HG03159 (cell line): ENCODE measurements around the gene PTPRG.
"Not testable (repeated sequence)": the region's sequence is repeated elsewhere in the genome, so short reads cannot be mapped to it uniquely, and the experiment has no call there.

Experiments
- ATAC-seq: cut with Tn5 transposase; IDR thresholded peaks from one replicate; pipeline ENCODE4 v1.9.1; 2021; ENCODE audit warnings: mild to moderate bottlenecking, moderate library complexity; ENCODE audit not compliant: unreplicated experiment

PTPRG gene

GRCh38 chr3:61813636-61814035 is 252.3 kb downstream of the PTPRG start:
- ATAC-seq: no peak

DNA sequence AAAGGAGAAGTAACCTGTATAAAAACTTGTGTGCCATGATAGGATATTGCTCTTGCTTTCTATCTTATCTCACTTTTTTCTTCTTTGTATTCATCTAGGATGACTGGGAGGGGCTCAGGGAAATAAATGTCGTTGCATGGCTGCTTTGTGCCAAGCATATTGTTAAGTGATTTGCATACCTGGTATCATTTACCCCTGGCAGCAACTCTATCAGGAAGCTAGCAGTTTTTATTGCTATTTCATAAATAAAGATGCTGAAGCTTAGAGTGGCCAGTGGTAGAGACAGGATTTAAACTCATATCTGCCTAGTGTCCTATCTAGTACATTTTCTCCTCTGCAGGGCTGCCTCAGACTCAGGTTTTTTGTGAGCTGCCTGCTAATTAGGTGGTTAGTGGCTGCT is 253.3 kb downstream of the PTPRG start:
- no peak for ATAC-seq

- not testable (repeated sequence) for ATAC-seq
These were observed 254.9 kb downstream of the PTPRG start for GRCh38 chr3:61816304-61816703.

- no peak for ATAC-seq
These were observed 258.5 kb downstream of the PTPRG start for GRCh38 chr3:61819861-61820260.

DNA sequence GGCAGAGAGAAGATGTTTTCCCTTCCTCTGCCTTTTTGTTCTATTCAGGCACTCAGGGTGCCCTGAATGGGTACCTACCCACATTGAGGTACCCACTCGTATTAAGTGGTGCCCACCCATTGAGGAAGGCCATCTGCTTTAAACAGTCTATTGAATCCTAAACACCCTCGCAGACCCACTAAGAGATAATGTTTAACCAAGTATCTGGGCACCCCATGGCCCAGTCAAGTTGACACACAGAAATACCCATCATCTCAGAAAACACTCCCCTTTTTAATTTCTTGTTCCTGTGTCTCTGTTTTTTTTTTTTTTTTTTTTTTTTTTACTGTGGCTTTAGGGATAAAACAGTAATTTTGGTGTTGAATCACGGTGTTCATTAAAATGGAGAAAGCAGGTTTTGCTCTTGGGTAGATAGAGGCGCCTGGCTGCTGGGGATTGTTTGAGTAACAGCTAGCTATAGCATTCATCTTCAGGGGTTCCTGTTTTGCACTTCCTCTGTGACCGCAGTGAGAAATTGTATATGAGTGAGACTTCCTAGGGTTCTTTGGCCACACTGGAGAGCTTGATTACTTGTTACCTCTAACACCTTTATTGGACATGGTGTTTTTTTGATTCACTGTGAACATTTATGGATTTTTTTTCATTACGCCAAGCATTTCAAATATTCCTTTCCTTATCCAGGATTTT is 259.1 kb downstream of the PTPRG start:
- no peak for ATAC-seq

DNA sequence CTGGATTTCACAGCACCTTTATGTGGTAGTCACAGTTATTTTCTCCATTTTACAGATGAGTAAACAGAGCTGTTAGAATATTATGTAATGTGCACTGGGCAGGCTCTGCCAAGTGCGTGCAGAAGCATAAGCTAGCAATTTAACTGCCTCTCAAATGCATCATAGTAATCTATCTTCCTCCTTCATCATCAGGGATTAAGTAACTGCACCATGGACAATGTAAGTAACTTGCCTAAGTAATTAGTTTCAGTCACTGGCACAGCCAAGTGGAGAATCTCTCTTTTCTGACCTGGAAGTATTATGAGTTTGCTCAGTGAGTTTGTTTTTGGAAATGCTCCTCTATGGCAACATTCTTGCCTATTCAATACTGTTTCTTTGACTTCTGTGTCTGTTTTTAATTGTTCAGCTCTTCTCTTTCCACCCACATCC is 260.5 kb downstream of the PTPRG start:
- no peak for ATAC-seq

- no peak for ATAC-seq
These were observed 261.2 kb downstream of the PTPRG start for GRCh38 chr3:61822588-61822987.

DNA sequence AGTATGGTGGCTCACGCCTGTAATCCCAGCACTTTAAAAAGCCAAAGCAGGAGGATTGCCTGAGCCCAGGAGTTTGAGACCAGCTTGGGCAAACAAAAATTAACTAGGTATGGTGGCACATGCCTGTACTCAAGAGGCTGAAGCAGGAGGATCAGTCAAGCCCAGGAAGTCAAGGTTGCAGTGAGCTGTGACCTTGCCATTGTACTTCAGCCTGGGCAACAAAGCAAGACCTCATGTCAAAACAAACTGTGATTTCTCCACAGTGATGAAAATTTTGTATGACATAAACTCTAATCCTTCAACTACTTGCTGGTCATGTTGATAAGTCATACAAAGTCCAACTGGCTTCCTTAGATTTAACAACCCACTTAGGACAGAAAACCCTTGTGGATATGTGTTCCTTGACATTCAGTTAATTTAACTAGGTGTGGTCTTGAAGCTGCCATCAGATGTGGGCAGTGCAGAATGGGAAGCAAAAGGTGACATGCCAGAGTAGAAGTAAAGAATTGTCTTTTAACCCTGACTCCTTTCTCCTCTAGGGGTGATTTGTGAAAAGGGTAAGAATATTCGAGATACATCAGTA is 263.3 kb downstream of the PTPRG start:
- no peak for ATAC-seq

GRCh38 chr3:61826161-61826560 is 264.8 kb downstream of the PTPRG start:
- ATAC-seq: no peak

DNA sequence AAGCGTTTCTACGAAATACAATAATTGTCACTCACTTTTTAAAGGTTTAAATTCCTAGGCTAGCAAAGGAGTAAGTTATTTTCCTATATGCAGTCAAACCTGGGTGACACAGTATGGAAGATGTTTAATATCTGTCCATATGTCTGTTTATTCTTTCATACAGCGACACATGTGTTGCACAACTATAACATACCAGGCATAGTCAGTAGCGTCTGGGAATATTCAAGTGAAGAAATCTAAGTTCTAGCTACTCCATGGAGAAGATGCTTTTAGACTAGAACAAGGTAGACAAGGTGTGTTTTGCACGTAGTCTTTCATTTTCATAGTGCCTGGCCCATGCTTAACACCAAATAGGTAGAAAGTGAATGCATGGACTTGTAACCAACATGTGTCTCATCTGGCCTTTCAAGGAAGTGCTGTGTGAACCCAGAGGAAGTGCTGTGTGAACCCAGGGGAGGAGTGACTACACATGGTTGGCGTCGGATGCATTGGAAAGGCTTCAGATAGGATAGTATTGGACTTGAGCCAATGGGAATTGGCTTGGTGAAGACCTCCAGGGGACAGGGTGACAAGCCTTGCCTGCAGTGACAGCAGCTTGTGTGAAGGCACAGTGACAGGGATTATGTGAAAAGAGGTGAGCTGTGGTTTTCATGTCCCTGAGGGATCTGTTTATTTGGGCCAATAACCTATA is 267.0 kb downstream of the PTPRG start:
- no peak for ATAC-seq

DNA sequence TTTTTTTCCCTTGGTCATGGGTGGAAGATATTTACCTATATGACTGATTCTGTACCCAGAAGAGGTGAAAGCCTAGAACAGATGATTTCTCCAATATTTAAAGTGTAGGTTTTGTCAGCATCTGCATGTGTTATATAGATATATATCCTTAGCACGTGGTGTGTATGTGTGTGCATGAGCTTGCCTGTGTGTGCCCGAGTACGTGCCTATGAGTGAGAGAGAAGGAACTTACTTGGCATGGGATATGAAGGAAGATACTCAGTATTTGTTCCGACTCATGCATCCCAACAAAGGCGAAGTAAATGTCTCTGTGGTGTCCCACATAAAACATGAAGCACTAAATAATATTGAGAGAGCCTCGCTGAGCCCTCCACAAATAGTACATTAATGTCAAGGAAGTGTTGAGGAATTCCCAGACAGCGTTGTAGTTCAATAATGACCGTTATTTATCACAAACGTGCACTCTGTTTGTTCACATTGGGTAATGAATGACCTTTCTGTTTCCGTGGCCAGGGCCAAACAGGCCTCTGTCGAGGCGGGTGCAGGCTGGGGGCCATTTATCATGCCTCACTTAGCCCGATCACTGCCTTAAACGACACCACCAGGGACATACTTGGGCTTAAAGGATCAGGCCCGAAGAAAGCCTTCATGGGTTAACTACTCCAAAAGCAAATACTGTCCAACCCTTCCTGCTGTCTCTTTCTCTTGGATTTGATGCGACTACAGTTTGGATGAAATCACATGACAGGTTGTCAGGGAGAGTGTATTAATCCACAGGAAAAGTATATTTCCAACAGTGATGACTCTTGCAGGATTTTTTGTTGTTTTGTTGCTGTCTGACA is 267.7 kb downstream of the PTPRG start:
- no peak for ATAC-seq

GRCh38 chr3:61829722-61830350 is 268.5 kb downstream of the PTPRG start:
- no peak for ATAC-seq

DNA sequence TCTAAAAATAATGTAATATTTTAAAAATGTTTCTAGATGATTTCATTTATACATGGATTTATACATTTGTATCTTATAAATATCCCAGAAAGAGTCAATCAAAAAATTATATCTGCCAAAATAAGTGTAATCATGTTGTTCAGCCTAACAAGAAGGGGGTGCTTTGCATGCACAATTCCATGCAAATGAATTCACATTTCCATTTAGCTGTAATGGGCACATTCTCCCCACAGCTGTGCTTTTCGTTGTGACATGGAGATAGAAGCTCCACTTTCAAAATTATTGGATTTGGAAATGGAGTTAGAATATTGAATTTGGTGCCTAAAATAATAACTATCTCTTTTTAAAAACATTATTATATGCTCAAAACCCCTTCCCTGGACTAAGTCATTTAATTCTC is 270.6 kb downstream of the PTPRG start:
- no peak for ATAC-seq

GRCh38 chr3:61832375-61833229 is 271.2 kb downstream of the PTPRG start:
- no peak for ATAC-seq

DNA sequence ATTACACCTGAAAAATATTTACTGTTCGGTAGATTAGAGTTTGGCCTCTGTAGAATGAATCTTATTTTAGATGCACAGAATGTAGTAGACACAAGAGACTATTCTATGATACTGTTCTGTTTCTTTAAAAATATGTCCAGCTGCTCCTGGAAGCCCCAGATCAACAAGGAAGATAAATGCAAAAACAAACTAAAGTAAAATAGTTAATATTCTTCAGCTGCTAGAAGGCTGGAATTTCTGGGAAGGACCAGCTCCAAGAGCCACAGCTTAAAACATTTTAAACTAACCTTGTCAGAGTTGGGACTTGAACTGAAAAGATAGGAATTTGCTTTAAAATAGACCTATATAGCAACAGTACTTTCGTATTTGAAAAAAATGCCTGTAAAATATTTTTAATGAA is 277.9 kb downstream of the PTPRG start:
- ATAC-seq: no peak

GRCh38 chr3:61841111-61841845 is 279.9 kb downstream of the PTPRG start:
- no peak for ATAC-seq

DNA sequence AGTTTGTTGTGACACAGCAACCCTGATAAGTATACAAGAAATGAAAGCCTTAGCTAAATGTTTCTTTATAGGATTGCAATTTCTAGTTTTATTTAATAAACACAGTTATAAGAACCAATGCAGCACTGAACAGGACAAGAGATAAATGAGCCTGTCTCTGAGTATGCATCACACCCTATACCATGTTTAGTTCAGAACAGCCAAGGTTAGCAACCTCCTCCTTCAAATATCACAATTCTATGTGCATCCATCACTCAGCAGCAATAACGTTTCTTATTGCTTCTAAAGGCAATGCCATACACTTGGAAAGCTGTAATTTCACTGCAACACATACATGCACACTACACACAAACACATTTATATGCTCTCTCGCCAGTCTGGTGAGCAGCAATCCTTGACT is 280.6 kb downstream of the PTPRG start:
- no peak for ATAC-seq

DNA sequence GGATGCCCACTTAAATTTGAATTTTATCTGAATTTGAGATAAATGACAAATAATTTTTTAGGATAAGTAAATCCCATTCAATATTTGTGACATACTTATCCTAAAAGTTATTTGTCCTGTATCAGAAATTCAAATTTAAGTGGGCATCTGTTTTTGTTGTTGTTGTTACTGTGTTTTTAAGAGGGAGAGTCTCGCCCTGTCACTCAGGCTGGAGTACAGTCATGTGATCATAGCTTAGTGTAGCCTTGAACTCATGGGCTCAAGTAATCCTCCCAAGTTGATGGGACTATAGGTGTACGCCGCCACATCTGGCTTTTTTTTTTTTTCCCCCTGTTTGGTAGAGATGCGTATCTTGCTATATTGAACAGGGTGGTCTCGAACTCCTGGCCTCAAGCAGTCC is 283.0 kb downstream of the PTPRG start:
- ATAC-seq: no peak

GRCh38 chr3:61846488-61846887 is 285.1 kb downstream of the PTPRG start:
- no peak for ATAC-seq
